Measurements from ENCODE around the gene ABCA4.
"Not testable (repeated sequence)": the region's sequence is repeated elsewhere in the genome, so short reads cannot be mapped to it uniquely, and the experiment has no call there.

The ABCA4 gene

GRCh38 chr1:94120991-94121390, at the start of gene ABCA4:
Gene ABCA4, minus strand, starts transcription at chr1:94121148. Its CDS starts 103 bp downstream, at chr1:94121045.
- no peak for DNase-seq

- no peak for DNase-seq
These were observed 48.2 kb upstream of the ABCA4 start for GRCh38 chr1:94169126-94169525.

- no peak for DNase-seq
These were observed 44.9 kb upstream of the ABCA4 start for GRCh38 chr1:94165843-94166242.

- DNase-seq: not testable (repeated sequence)
These were observed 43.9 kb upstream of the ABCA4 start for GRCh38 chr1:94164885-94165284.

GRCh38 chr1:94164121-94164520, 43.2 kb upstream of the ABCA4 start:
- not testable (repeated sequence) for DNase-seq

- not testable (repeated sequence) for DNase-seq
These were observed 42.3 kb upstream of the ABCA4 start for GRCh38 chr1:94163249-94163648.

GRCh38 chr1:94160811-94161210, 39.9 kb upstream of the ABCA4 start:
- DNase-seq: no peak

GRCh38 chr1:94156096-94156625, 35.2 kb upstream of the ABCA4 start:
- DNase-seq: no peak

GRCh38 chr1:94154989-94155388, 34.0 kb upstream of the ABCA4 start:
- DNase-seq: no peak

GRCh38 chr1:94153133-94153532, 32.2 kb upstream of the ABCA4 start:
- no peak for DNase-seq

- not testable (repeated sequence) for DNase-seq
These were observed 28.2 kb upstream of the ABCA4 start for GRCh38 chr1:94149166-94149565.

- DNase-seq: no peak
These were observed 25.3 kb upstream of the ABCA4 start for GRCh38 chr1:94146273-94146672.

GRCh38 chr1:94144836-94145235, 23.9 kb upstream of the ABCA4 start:
- DNase-seq: no peak

GRCh38 chr1:94143809-94144176, 22.8 kb upstream of the ABCA4 start:
- DNase-seq: no peak

- DNase-seq: no peak
These were observed 22.3 kb upstream of the ABCA4 start for GRCh38 chr1:94143173-94143808.

- no peak for DNase-seq
These were observed 21.6 kb upstream of the ABCA4 start for GRCh38 chr1:94142583-94142982.

GRCh38 chr1:94142022-94142421, 21.1 kb upstream of the ABCA4 start:
- DNase-seq: no peak

- DNase-seq: no peak
These were observed 11.2 kb upstream of the ABCA4 start for GRCh38 chr1:94132111-94132510.

GRCh38 chr1:94130851-94131595, 10.1 kb upstream of the ABCA4 start:
- DNase-seq: no peak

GRCh38 chr1:94126651-94127050, 5.7 kb upstream of the ABCA4 start:
- DNase-seq: no peak

GRCh38 chr1:94125551-94126514, 4.9 kb upstream of the ABCA4 start:
- DNase-seq: no peak

- DNase-seq: no peak
These were observed 3.6 kb upstream of the ABCA4 start for GRCh38 chr1:94124538-94124937.

All from activated CD4-positive, alpha-beta T cell treated with anti-CD3 and anti-CD28 coated beads, Interleukin-2, amount 50 U/mL, for 16 hours (primary cell).